Bronchial epithelial cell (primary cell): ENCODE data around the gene ANK2. TPM values are rescaled to one million over a fixed set of nuclear protein-coding genes. Genes with fewer than 3 reads are reported as not detected.

Experiments used
- DNase-seq: peaks from one replicate; pipeline ENCODE4 v3.0.0-alpha.2; 2010; ENCODE audit warnings: low read depth
- FAIRE-seq: peaks from 2 replicates; lab custom pipeline; 2011; peaks lifted over from hg19 to GRCh38; lab: Jason Lieb, UNC
- H3K27me3 ChIP-seq: 2 replicates; pipeline ENCODE4 v1.5.1; 2011; ENCODE audit warnings: low read length; ENCODE audit not compliant: control insufficient read depth, insufficient read depth
- H3K36me3 ChIP-seq: 2 replicates; pipeline ENCODE4 v1.5.1; 2011; ENCODE audit warnings: low read length; ENCODE audit not compliant: control insufficient read depth, insufficient read depth
- H3K4me3 ChIP-seq: 2 replicates; pipeline ENCODE4 v1.5.1; 2011; ENCODE audit warnings: mild to moderate bottlenecking, low read depth, low read length, control low read depth
- CTCF ChIP-seq: IDR thresholded peaks from 2 replicates; pipeline ENCODE4 v1.5.1; 2011; ENCODE audit warnings: mild to moderate bottlenecking, moderate library complexity, low read length, control low read depth, inconsistent platforms; ENCODE audit not compliant: insufficient read depth, severe bottlenecking
- total RNA-seq: library from RNA; depleted of rRNA; stranded (reverse); fragments of >200 nt; gene quantifications from 2 replicates; pipeline ENCODE4 v1.2.1, GENCODE V29; 2014

Gene ANK2
- total RNA-seq, 1 donor from 2014 or later = 2.6 TPM

GRCh38 chr4:113040793-113041192 is 8.7 kb upstream of the ANK2 start:
- no peak for TF ChIP-seq CTCF
- Histone ChIP-seq H3K36me3 (no peaks in the 10 kb centered on the region), H3K4me3 (no peak overlapping the region), H3K27me3 (no peaks in the 10 kb centered on the region)
- no peak for DNase-seq
- FAIRE-seq = no peak

GRCh38 chr4:113042502-113042901 is 7.0 kb upstream of the ANK2 start:
- no peaks in the 10 kb centered on the region for H3K27me3 ChIP-seq
- H3K36me3 ChIP-seq = no peaks in the 10 kb centered on the region
- no peak for TF ChIP-seq CTCF
- DNase-seq (no peak), FAIRE-seq (no peak)
- H3K4me3 ChIP-seq = no peak overlapping the region

- Histone ChIP-seq H3K4me3 (no peak overlapping the region), H3K27me3 (no peaks in the 10 kb centered on the region), H3K36me3 (no peaks in the 10 kb centered on the region)
- DNase-seq = no peak
- TF ChIP-seq CTCF = no peak
- FAIRE-seq = no peak
Measured at GRCh38 chr4:113043591-113043990, 5.9 kb upstream of the ANK2 start.

GRCh38 chr4:113050371-113050755 is 910 bp downstream of the ANK2 start:
- TF ChIP-seq CTCF = no peak
- DNase-seq (no peak), FAIRE-seq (no peak)
- Histone ChIP-seq H3K36me3 (no peaks in the 10 kb centered on the region), H3K4me3 (no peak overlapping the region), H3K27me3 (peaks cover 1% of the 10 kb centered on the region)

GRCh38 chr4:113050837-113051236 is 1.4 kb downstream of the ANK2 start:
- Histone ChIP-seq H3K27me3 (peaks cover 1% of the 10 kb centered on the region), H3K4me3 (no peak overlapping the region), H3K36me3 (no peaks in the 10 kb centered on the region)
- DNase-seq = no peak
- no peak for TF ChIP-seq CTCF
- FAIRE-seq = no peak

- TF ChIP-seq CTCF = no peak
- FAIRE-seq = no peak
- no peaks in the 10 kb centered on the region for H3K36me3 ChIP-seq
- H3K27me3 ChIP-seq = peaks cover 1% of the 10 kb centered on the region
- no peak overlapping the region for H3K4me3 ChIP-seq
- DNase-seq = no peak
Measured at GRCh38 chr4:113051361-113051760, 1.9 kb downstream of the ANK2 start.
